VCaP (cell line): ENCODE data around the gene PNLIPRP2.

Experiments
- H3K27ac ChIP-seq: fragments of 450-650 bp; 2 replicates; pipeline ENCODE4 v1.5.1; 2017
- CTCF ChIP-seq: fragments of 450-650 bp; conservative IDR thresholded peaks from 2 replicates; pipeline ENCODE4 v1.5.1; 2017; ENCODE audit warnings: mild to moderate bottlenecking, moderate library complexity

The PNLIPRP2 gene

GRCh38 chr10:116606061-116606483 lies 14.7 kb upstream of the PNLIPRP2 start:
- H3K27ac ChIP-seq = no peak overlapping the region
- no peak for TF ChIP-seq CTCF

GRCh38 chr10:116607336-116607735 lies 13.4 kb upstream of the PNLIPRP2 start:
- TF ChIP-seq CTCF = no peak
- no peak overlapping the region for H3K27ac ChIP-seq

GRCh38 chr10:116608686-116609594 lies 11.8 kb upstream of the PNLIPRP2 start:
- no peak overlapping the region for H3K27ac ChIP-seq
- no peak for TF ChIP-seq CTCF

GRCh38 chr10:116610443-116611152 lies 10.2 kb upstream of the PNLIPRP2 start:
- no peak for TF ChIP-seq CTCF
- H3K27ac ChIP-seq = no peak overlapping the region

GRCh38 chr10:116611153-116611545 lies 9.6 kb upstream of the PNLIPRP2 start:
- no peak for TF ChIP-seq CTCF
- no peak overlapping the region for H3K27ac ChIP-seq

GRCh38 chr10:116612107-116612769 lies 8.5 kb upstream of the PNLIPRP2 start:
- H3K27ac ChIP-seq = no peak overlapping the region
- TF ChIP-seq CTCF = no peak

GRCh38 chr10:116613471-116613870 lies 7.3 kb upstream of the PNLIPRP2 start:
- no peak overlapping the region for H3K27ac ChIP-seq
- TF ChIP-seq CTCF = no peak
